ENCODE data around the gene HOXA10.

Gene HOXA10

GRCh38 chr7:27154901-27155815 lies 19.0 kb downstream of the HOXA10 start:
- TF ChIP-seq TAF1 (IDR thresholded peaks at IDR 0.05; ENCODE audit: borderline replicate concordance, insufficient read depth, low read length) (no peak), POLR2AphosphoS5 (IDR thresholded peaks at IDR 0.05; ENCODE audit: low read depth, low read length) (no peak), FOXP2 (optimal IDR thresholded peaks at IDR 0.05; ENCODE audit: borderline replicate concordance, extremely low read depth, extremely low read length, insufficient read depth) (no peak), REST (IDR thresholded peaks at IDR 0.05; ENCODE audit: insufficient read depth in 1 of 2, low read depth in 2 of 2, low read length in 2 of 2) (no peak), SIN3A (IDR thresholded peaks at IDR 0.05; ENCODE audit: borderline replicate concordance, insufficient read depth, low read length) (no peak)

GRCh38 chr7:27154369-27154768 lies 19.8 kb downstream of the HOXA10 start:
- TF ChIP-seq TAF1 (IDR thresholded peaks at IDR 0.05; ENCODE audit: borderline replicate concordance, insufficient read depth, low read length) (no peak), POLR2AphosphoS5 (IDR thresholded peaks at IDR 0.05; ENCODE audit: low read depth, low read length) (no peak), FOXP2 (optimal IDR thresholded peaks at IDR 0.05; ENCODE audit: borderline replicate concordance, extremely low read depth, extremely low read length, insufficient read depth) (no peak), SIN3A (IDR thresholded peaks at IDR 0.05; ENCODE audit: borderline replicate concordance, insufficient read depth, low read length) (no peak), REST (IDR thresholded peaks at IDR 0.05; ENCODE audit: insufficient read depth in 1 of 2, low read depth in 2 of 2, low read length in 2 of 2) (no peak)

GRCh38 chr7:27153526-27153925 lies 20.6 kb downstream of the HOXA10 start:
- TF ChIP-seq REST (IDR thresholded peaks at IDR 0.05; ENCODE audit: insufficient read depth in 1 of 2, low read depth in 2 of 2, low read length in 2 of 2) (no peak), TAF1 (IDR thresholded peaks at IDR 0.05; ENCODE audit: borderline replicate concordance, insufficient read depth, low read length) (no peak), FOXP2 (optimal IDR thresholded peaks at IDR 0.05; ENCODE audit: borderline replicate concordance, extremely low read depth, extremely low read length, insufficient read depth) (no peak), SIN3A (IDR thresholded peaks at IDR 0.05; ENCODE audit: borderline replicate concordance, insufficient read depth, low read length) (no peak), POLR2AphosphoS5 (IDR thresholded peaks at IDR 0.05; ENCODE audit: low read depth, low read length) (no peak)

- TF ChIP-seq TAF1 (IDR thresholded peaks at IDR 0.05; ENCODE audit: borderline replicate concordance, insufficient read depth, low read length) (no peak), SIN3A (IDR thresholded peaks at IDR 0.05; ENCODE audit: borderline replicate concordance, insufficient read depth, low read length) (no peak), REST (IDR thresholded peaks at IDR 0.05; ENCODE audit: insufficient read depth in 1 of 2, low read depth in 2 of 2, low read length in 2 of 2) (no peak), POLR2AphosphoS5 (IDR thresholded peaks at IDR 0.05; ENCODE audit: low read depth, low read length) (no peak), FOXP2 (optimal IDR thresholded peaks at IDR 0.05; ENCODE audit: borderline replicate concordance, extremely low read depth, extremely low read length, insufficient read depth) (no peak)
These were observed 21.2 kb downstream of the HOXA10 start for GRCh38 chr7:27152816-27153442.
